K562 (cell line): ENCODE results near the gene ISM1. TPM values are rescaled to one million over a fixed set of nuclear protein-coding genes. Genes with fewer than 3 reads are reported as not detected.

ENCODE experiments used
- ATAC-seq: fragments of 200-7000 bp; cut with Tn5 transposase; 3 replicates; pipeline ENCODE4 v1.9.1; 2020; ENCODE audit warnings: moderate library complexity
- BruUV-seq: library from RNA; stranded (reverse); fragments of 400-500 nt; replicated peaks from 2 replicates; lab custom pipeline; 2021; lab: Mats Ljungman, UMichigan
- CTCF ChIA-PET: fragments of 300-600 bp; formaldehyde crosslinking; extraction: SDS; loops from one replicate; lab custom pipeline; 2021; ENCODE audit warnings: low intra/inter-chr PET ratio; lab: Yijun Ruan, JAX
- POLR2A ChIA-PET: fragments of 300-600, 350-650 bp; sonication (Branson Sonifier 250); formaldehyde crosslinking; extraction: SDS; loops from one replicate; lab custom pipeline; 2021; ENCODE audit warnings: antibody characterized with exemption, inconsistent platforms; lab: Yijun Ruan, JAX
- DNase-seq, 4 experiments: peaks; one replicate each; pipeline versions ENCODE4 v3.0.0 to v3.0.0-alpha.2; 2011 to 2018; ENCODE audit warnings: low spot score in 3 of 4, mixed read lengths in 3 of 4; ENCODE audit errors: extremely low read depth in 1 of 4
- FAIRE-seq: peaks from 2 replicates; lab custom pipeline; 2011; peaks lifted over from hg19 to GRCh38; lab: Jason Lieb, UNC
- H2AFZ ChIP-seq: 2 replicates; pipeline ENCODE4 v1.6.0; 2011; ENCODE audit warnings: low read depth, low read length, control low read depth, inconsistent platforms
- H3K27ac ChIP-seq: fragments of 200-600 bp; 3 replicates; pipeline ENCODE4 v1.8.0; 2011; ENCODE audit warnings: low read depth, mild to moderate bottlenecking, control low read depth, inconsistent platforms, low read length, moderate library complexity, mixed read lengths; ENCODE audit errors: extremely low read depth
- H3K27me3 ChIP-seq, 2 experiments: fragments of 300-600 bp in 1 of 2; 2 replicates in 1 of 2; 3 replicates in 1 of 2; pipeline versions ENCODE4 v1.6.0 to v1.8.0; 2011; ENCODE audit warnings: inconsistent platforms in 2 of 2, low read length in 2 of 2, mild to moderate bottlenecking in 1 of 2, mixed read lengths in 1 of 2, moderate library complexity in 1 of 2; ENCODE audit not compliant: control insufficient read depth in 2 of 2, insufficient read depth in 2 of 2
- H3K36me3 ChIP-seq: fragments of 300-600 bp; 3 replicates; pipeline ENCODE4 v1.8.0; 2011; ENCODE audit warnings: mild to moderate bottlenecking, low read length, inconsistent platforms; ENCODE audit not compliant: control insufficient read depth, insufficient read depth
- H3K4me1 ChIP-seq, 2 experiments: fragments of 200-600 bp in 1 of 2; replicated peaks in 1 of 2; 2 replicates in 1 of 2; 3 replicates in 1 of 2; pipeline versions ENCODE4 v1.5.1 to v1.8.0; 2011; ENCODE audit warnings: inconsistent platforms in 2 of 2, low read length in 2 of 2, mild to moderate bottlenecking in 1 of 2, mixed read lengths in 1 of 2, moderate library complexity in 1 of 2; ENCODE audit not compliant: control insufficient read depth in 2 of 2, insufficient read depth in 2 of 2
- H3K4me2 ChIP-seq: 2 replicates; pipeline ENCODE4 v1.6.1; 2011; ENCODE audit warnings: low read length, control low read depth, inconsistent platforms, mixed read lengths; ENCODE audit not compliant: insufficient read depth
- H3K4me3 ChIP-seq: fragments of 200-600 bp; sonication (generic), shearing (Covaris generic); 2 replicates; pipeline ENCODE4 v1.5.1; 2016; ENCODE audit warnings: control low read depth, inconsistent platforms
- H3K79me2 ChIP-seq: fragments of 200-600 bp; 3 replicates; pipeline ENCODE4 v1.8.0; 2011; ENCODE audit warnings: low read length, inconsistent platforms; ENCODE audit not compliant: control insufficient read depth, insufficient read depth
- H3K9ac ChIP-seq, 2 experiments: 2 replicates each; pipeline versions ENCODE4 v1.6.0 to v1.6.1; 2011; ENCODE audit warnings: low read depth in 2 of 2, low read length in 2 of 2, control low read depth in 1 of 2, inconsistent platforms in 1 of 2, mild to moderate bottlenecking in 1 of 2, mixed read lengths in 1 of 2; ENCODE audit not compliant: insufficient read depth in 1 of 2
- H3K9me1 ChIP-seq: one replicate; pipeline ENCODE4 v1.6.0; 2011; ENCODE audit warnings: inconsistent platforms, mild to moderate bottlenecking, low read length, moderate library complexity; ENCODE audit not compliant: control insufficient read depth, insufficient read depth
- H3K9me3 ChIP-seq: replicated peaks from 2 replicates; pipeline ENCODE4 v1.5.1; 2011; ENCODE audit warnings: low read depth, low read length, inconsistent platforms; ENCODE audit not compliant: control insufficient read depth, insufficient read depth
- H4K20me1 ChIP-seq: replicated peaks from 2 replicates; pipeline ENCODE4 v1.6.1; 2011; ENCODE audit warnings: low read length, inconsistent platforms, mixed read lengths; ENCODE audit not compliant: control insufficient read depth, insufficient read depth
- BDP1 ChIP-seq: IDR thresholded peaks from 3 replicates; pipeline ENCODE4 v1.6.1; 2011; ENCODE audit not compliant: insufficient read length, insufficient read depth
- CC2D1A ChIP-seq: fragments of 450-650 bp; IDR thresholded peaks from 2 replicates; pipeline ENCODE4 v1.6.1; 2017; ENCODE audit warnings: mild to moderate bottlenecking
- KLF6 ChIP-seq: fragments of 250-450 bp; sonication (Bioruptor Pico); IDR thresholded peaks from 2 replicates; pipeline ENCODE4 v1.4.0; 2020; ENCODE audit warnings: mild to moderate bottlenecking, moderate library complexity, borderline replicate concordance
- NR2C2 ChIP-seq, 2 experiments: fragments of 200-800 bp in 1 of 2; sonication (Bioruptor generic) in 1 of 2; sonication (generic) in 1 of 2; formaldehyde crosslinking in 1 of 2; IDR thresholded peaks; 2 replicates each; pipeline versions ENCODE4 v1.6.1 to v1.8.0; 2016 to 2022; ENCODE audit warnings: mild to moderate bottlenecking in 1 of 2, missing compliant biosample characterization in 1 of 2, missing genetic modification characterization in 1 of 2, missing genetic modification reagents in 1 of 2
- NR3C1 ChIP-seq: sonication (generic); formaldehyde crosslinking; IDR thresholded peaks from 2 replicates; pipeline ENCODE4 v1.8.1; 2022; ENCODE audit warnings: missing genetic modification reagents
- POLR2H ChIP-seq: IDR thresholded peaks from 2 replicates; pipeline ENCODE4 v1.6.1; 2016; ENCODE audit warnings: missing genetic modification characterization, low read depth, mild to moderate bottlenecking, control low read depth, missing compliant biosample characterization, moderate library complexity
- TCF7L2 ChIP-seq: fragments of 150-350 bp; IDR thresholded peaks from 2 replicates; pipeline ENCODE4 v1.6.1; 2016; ENCODE audit warnings: low read depth, mild to moderate bottlenecking, low read length, moderate library complexity
- ZBED1 ChIP-seq: IDR thresholded peaks from 2 replicates; pipeline ENCODE4 v1.6.1; 2014
- WGBS: fragments of 100-300 bp; shearing (Covaris generic); methylation state at CpG from one replicate; pipeline ENCODE4 v1.1.6; 2016; ENCODE audit warnings: low coverage, mixed read lengths; ENCODE audit not compliant: insufficient coverage; ENCODE audit errors: missing lambda C conversion rate; 5-methylcytosine and 5-hydroxymethylcytosine counted together
- in situ Hi-C: fragments of 300-500 bp; cut with MboI; formaldehyde crosslinking; loops from 4 replicates; pipeline ENCODE4 v1.15.0; 2018; ENCODE audit warnings: inconsistent platforms, mixed read lengths
- intact Hi-C: fragments of 100-400 bp; cut with micrococcal nuclease; formaldehyde crosslinking; loops from 2 replicates; pipeline ENCODE4 v1.14.2; 2022
- polyA plus RNA-seq, 8 experiments: library from polyadenylated mRNA; depleted of rRNA in 4 of 8; stranded (reverse) in 5 of 8; unstranded in 3 of 8; fragments of >200 nt; fragmentation: Nextera tagmentation in 2 of 8; fragmentation: Illumina TruSeq in 1 of 8; extraction: Ambion mirVana in 2 of 8; extraction: Trizol in 1 of 8; gene quantifications; 2 replicates each; pipeline versions ENCODE4 v1.2.1 to v1.2.3, GENCODE V29; 2011 to 2014; ENCODE audit warnings: inconsistent platforms in 1 of 8, missing spikeins in 1 of 8
- total RNA-seq, 7 experiments: library from RNA; depleted of rRNA in 6 of 7; stranded (reverse); fragments of >200 nt in 6 of 7; fragmentation: Illumina TruSeq in 2 of 7; extraction: Trizol in 2 of 7; gene quantifications; 2 replicates each; pipeline versions ENCODE4 v1.2.1 to v1.2.3, GENCODE V29; 2011 to 2021; ENCODE audit warnings: low replicate concordance in 1 of 7
- TF ChIP-seq, protein P1 (sequence below): IDR thresholded peaks from 2 replicates; pipeline ENCODE4 v1.6.1; 2011; ENCODE audit not compliant: insufficient read length; ENCODE audit errors: extremely low read depth
- TF ChIP-seq, protein P2 (sequence below): sonication (generic); formaldehyde crosslinking; IDR thresholded peaks from 2 replicates; pipeline ENCODE4 v1.8.0; 2022; ENCODE audit warnings: missing genetic modification reagents, mild to moderate bottlenecking, moderate library complexity, borderline replicate concordance

ISM1 gene
- total and polyA plus RNA-seq, 9 of the 15 experiments (the other 6 are each of a cell fraction or from before 2014, with no cell fraction given), result not detected

DNA sequence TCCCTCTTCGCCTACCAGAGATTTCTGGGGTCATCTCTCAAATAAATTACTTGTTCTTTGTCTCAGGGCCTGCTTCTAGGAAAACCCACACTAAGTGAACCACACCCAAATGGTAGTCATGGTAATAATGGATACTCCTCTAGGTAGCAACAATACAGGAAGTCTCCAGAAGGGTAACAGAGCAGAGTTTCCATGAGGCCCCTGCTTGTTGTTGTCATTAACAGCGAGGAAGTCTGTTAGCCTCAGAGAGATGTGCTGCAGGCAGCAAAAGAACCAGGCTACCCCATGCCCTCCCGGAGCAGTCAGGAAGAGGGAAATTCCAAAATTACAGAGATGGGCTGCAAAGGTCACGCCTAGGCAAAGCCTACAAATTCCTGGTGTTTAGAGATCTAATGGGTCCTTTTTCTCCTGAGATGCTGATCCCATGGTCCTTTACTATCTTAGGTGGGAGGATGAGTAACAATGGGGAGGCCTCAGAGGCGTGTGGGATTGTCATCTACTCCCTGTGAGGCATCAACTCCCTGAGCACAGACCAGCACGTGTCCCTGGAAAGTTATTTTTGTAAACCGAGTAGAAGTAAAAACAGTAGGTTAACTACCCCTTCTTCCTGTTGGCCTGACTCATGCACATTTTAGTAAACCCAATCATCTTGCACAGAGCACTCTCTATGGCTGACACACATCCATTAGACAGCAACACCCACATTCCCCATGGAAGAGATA, 10.1 kb downstream of the ISM1 start:
- POLR2A ChIA-PET, result no interaction called here
- no peak overlapping the region for H3K4me2 ChIP-seq
- no peak overlapping the region for H3K4me3 ChIP-seq
- H3K9me1 ChIP-seq, result no peaks in the 10 kb centered on the region
- intact Hi-C loops, result no loop called here
- H2AFZ ChIP-seq, result no peak overlapping the region
- H3K9me3 ChIP-seq, result no peaks in the 10 kb centered on the region
- CTCF ChIA-PET, result no interaction called here
- in situ Hi-C loops, result no loop called here
- no peaks in the 10 kb centered on the region for H3K27me3 ChIP-seq
- BruUV-seq, result no TSS peak
- ATAC-seq, result no peak
- no peaks in the 10 kb centered on the region for H3K4me1 ChIP-seq
- H4K20me1 ChIP-seq, result no peaks in the 10 kb centered on the region
- WGBS, result 0% methylated on average over 6 of the region's 7 CpGs
- H3K79me2 ChIP-seq, result no peaks in the 10 kb centered on the region
- DNase-seq, result no peak
- no peak overlapping the region for H3K9ac ChIP-seq
- TF ChIP-seq NR2C2 (CRISPR knock-in tag; IDR thresholded peaks at IDR 0.05) (no peak), NR2C2 (tag; IDR thresholded peaks at IDR 0.05) (no peak), KLF6 (CRISPR knock-in tag) (no peak), ZBED1 (no peak), CC2D1A (no peak), BDP1 (no peak), POLR2H (tag) (no peak), TCF7L2 (no peak), NR3C1 (no peak)
- TF ChIP-seq, protein P1, sequence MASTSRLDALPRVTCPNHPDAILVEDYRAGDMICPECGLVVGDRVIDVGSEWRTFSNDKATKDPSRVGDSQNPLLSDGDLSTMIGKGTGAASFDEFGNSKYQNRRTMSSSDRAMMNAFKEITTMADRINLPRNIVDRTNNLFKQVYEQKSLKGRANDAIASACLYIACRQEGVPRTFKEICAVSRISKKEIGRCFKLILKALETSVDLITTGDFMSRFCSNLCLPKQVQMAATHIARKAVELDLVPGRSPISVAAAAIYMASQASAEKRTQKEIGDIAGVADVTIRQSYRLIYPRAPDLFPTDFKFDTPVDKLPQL, result no peak
- TF ChIP-seq, protein P2, sequence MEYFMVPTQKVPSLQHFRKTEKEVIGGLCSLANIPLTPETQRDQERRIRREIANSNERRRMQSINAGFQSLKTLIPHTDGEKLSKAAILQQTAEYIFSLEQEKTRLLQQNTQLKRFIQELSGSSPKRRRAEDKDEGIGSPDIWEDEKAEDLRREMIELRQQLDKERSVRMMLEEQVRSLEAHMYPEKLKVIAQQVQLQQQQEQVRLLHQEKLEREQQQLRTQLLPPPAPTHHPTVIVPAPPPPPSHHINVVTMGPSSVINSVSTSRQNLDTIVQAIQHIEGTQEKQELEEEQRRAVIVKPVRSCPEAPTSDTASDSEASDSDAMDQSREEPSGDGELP, result no peak
- no peak for FAIRE-seq
- no peaks in the 10 kb centered on the region for H3K36me3 ChIP-seq
- no peak overlapping the region for H3K27ac ChIP-seq
